Measurements from ENCODE around the gene FERMT1.
"Not testable (repeated sequence)": the region's sequence is repeated elsewhere in the genome, so short reads cannot be mapped to it uniquely, and the experiment has no call there.

The FERMT1 gene

GRCh38 chr20:6037082-6037481 lies 85.7 kb downstream of the FERMT1 start:
- no peak for DNase-seq

- no peak for DNase-seq
Observed at GRCh38 chr20:6036213-6036612, 86.6 kb downstream of the FERMT1 start.

- DNase-seq = no peak
Observed at GRCh38 chr20:6034134-6034969, 88.5 kb downstream of the FERMT1 start.

DNA sequence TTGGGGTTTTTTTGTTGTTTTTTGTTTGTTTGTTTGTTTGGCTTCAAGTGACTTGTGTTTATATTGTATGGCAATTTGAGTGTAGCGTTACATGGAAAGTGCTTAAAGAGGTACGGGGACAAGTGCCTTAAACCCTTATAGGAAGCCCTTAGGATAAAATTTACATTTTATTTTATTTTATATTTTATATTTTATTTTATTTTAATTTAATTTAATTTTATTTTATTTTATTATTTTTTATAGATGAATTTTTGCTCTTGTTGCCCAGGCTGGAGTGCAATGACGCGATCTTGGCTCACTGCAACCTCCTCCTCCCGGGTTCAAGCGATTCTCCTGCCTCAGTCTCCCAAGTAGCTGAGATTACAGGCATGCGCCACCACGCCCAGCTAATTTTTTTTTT lies 89.9 kb downstream of the FERMT1 start:
- DNase-seq = not testable (repeated sequence)

DNA sequence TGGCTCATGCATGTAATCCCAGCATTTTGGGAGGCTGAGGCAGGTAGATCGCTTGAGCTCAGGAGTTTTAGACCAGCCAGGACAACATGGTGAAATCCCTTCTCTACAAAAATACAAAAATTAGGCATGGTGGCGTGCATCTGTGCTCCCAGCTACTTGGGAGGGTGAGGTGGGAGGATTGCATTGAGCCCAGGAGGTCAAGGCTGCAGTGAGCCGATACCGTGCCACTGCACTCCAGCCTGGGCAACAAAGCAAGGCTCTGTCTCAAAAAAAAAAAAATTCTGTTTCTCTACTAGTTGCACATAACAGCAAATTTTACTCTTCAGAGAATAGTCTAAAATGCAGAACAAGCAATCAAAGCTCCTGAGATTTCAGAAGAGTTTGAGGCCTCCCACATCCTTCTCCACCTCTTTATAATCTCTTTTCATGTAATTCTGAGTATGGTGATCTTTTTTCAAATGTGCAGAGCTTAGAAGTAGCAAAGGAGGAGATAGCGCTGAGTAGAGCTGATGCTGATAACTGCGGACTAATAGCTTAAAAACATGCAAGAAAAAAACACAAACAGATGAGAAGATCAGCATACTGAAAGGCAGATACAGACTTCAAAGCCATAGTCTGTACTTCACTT lies 92.3 kb downstream of the FERMT1 start:
- DNase-seq = no peak

GRCh38 chr20:6029538-6029937 lies 93.3 kb downstream of the FERMT1 start:
- DNase-seq = no peak

DNA sequence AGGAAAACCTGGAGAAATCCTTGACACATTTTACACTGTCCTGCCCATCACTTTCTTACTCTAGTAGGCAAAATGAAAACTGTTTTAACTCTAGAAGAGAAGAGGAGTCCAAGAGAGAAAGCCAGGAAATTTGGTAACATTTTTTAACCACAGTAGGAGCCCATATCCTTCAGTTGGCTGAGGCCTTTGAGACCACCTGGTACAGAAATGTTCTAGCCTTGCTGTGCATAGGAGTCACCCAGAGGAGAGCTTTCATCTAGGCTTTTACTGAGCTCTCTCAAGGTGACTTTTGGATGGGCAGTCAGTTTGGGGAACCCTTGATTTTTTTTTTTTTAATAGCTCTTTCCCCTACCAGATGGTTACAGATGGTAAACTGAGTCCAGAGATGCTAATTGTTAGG lies 94.0 kb downstream of the FERMT1 start:
- DNase-seq = no peak

DNA sequence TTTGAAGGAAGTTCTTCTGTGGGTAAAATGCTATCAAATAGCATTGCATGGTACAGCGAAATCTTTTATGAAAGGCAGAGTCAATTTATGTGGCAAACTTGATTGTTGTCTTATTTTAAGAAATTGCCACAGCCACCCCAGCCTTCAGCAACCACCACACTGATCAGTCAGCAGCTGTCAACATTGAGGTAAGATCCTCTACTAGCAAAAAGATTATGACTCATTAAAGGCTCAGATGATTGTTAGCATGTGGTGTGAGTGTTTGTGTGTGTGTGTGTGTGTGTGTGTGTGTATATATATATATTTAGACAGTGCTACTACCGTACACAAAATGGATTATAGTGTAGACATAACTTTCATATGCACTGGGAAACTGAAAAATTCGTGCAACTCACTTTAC lies 96.8 kb downstream of the FERMT1 start:
- DNase-seq = no peak
